ENCODE measurements around the gene LRPPRC.
"Not testable (repeated sequence)": the region's sequence is repeated elsewhere in the genome, so short reads cannot be mapped to it uniquely, and the experiment has no call there.

Gene LRPPRC

DNA sequence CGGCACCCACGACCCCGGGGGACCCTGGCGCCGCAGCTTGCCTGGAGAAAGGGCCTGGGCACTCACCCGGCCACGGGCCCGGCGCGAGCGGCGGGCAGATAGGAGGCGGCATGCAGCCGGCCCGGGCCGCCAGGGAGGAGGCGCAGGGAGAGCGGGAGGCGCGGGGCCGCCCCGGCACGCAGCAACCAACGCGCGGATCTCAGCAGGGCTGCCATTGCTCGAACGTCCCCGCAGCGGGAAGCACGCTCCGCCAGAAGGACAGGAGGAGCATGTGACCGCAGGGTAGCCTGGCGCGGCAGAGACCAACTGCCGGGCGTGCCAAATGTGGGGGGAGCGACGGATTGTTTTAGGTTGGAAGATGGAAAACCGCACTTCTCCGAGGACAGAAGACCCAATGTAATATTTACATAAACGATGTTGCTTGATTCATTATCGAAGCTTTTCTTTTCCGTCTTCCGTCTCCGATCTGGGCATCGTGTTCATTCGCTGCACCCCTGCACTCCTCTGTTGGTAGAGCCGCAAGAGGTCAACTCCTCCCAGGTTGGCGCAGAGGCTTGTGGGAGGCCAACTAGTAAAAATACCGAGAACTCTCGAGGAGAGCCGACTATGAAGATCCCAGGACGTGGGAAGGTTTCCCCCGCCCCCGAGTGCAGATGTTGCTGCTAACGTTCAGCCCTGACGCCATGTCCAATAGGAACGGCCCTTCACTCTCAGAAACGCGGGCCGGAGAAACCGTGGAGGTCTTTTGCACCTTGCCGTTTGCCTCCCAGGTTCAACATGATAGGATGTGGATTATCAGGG lies at the start of gene LRPPRC:
Gene LRPPRC, minus strand, starts transcription at position 257 of the 801 bp plus-strand sequence. Its CDS starts 42 bp downstream, at position 215.
- DNase-seq (ENCODE audit: low read depth), result peak; percentile 90

DNA sequence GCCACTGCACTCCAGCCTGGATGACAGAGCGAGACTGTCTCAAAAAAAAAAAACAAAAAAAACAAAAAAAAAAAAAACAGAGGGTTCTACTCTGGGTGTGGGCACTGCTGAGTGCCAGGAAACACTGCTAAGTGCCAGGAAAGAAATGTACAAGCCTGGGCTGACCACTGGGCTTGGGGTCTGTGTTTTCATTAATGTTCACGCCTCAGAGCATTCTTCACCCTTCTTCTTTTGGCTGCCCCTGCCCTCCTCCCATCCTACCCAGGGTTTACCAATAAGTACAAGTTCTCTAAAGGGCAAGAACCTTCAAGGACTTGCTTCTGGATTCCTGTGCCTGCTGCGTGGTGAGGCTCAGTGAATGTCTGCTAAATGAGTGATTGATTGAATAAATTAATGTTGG lies 49.3 kb upstream of the LRPPRC start:
- no peak for DNase-seq (ENCODE audit: low read depth)

DNA sequence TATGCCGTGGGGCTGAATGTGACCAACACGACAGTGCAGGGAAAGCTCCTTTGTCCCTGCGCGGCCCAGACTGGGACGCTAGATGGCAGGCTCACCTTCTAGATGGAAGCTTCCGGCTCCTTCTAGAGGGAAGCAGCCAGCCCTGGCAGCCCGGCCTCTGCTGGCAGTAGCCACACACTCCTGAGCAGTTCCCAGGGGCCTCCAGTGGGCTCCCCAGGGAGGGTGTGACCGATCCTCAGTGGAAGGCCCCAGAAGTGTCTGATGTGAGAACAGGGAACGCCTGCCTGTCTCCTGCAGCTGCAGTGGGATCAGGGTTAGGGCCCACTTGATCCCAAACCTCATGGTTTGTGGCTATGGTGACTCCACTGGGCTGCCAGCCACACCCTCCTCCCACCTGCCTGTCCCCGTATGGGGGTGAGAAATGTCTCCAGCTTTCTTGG lies 48.5 kb upstream of the LRPPRC start:
- DNase-seq (ENCODE audit: low read depth), result peak; percentile 35

DNA sequence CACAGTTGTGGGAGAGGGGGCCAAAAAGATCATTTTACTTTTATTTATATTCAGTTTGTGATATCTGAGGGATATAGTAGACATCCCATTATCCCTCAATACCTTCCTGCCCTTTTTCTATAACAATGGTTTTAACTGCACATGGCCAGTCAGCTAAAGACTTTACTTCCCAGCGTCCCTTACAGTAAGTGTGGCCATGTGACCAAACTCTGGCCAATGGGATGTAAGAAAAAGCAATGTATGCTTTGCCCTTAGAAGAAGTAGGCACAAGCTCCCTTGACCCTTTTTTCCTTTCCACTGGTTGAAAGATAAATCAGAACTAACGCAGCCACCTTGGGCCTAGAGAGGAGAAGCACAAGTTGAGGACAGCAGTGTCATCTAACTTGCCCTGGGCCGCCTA lies 44.6 kb upstream of the LRPPRC start:
- no peak for DNase-seq (ENCODE audit: low read depth)

DNA sequence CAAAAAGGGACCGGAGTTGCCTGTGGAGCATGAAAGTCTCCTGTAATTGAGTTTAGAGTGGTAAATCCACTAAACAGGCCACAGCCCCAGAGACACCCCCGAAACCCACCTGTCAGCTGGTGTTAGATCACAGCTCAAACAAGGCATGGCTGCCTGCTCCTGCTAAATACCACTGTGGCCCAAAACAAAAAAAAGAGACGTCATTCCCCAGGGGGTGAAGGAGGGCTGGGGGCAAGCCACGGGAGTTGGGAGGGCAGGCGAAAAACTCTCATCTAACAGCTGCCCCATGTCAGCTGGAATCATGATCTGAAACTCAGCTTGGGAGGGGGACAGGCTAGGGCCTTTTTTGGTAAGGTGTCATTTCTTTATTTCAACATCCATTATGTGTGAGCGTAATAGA lies 42.5 kb upstream of the LRPPRC start:
- DNase-seq (ENCODE audit: low read depth), result no peak

DNA sequence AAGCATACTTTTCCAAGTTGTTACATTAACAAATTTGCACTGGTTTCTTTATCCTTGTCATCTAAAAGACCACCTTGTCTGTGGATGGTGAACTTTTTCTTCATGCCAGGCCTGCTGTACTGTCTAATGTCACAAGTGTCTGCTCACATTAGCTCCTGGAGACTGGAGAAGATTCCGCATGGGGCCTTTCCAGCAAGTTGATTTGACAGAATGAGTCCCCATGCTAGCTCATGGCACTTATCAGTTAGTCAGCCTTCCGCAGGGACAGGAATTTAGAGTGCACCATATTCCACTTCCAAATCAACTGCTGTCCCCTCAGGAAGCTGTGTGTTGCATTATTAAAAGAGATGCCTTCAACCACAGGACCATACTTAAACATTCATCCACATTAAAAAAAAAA lies 41.4 kb upstream of the LRPPRC start:
- no peak for DNase-seq (ENCODE audit: low read depth)

DNA sequence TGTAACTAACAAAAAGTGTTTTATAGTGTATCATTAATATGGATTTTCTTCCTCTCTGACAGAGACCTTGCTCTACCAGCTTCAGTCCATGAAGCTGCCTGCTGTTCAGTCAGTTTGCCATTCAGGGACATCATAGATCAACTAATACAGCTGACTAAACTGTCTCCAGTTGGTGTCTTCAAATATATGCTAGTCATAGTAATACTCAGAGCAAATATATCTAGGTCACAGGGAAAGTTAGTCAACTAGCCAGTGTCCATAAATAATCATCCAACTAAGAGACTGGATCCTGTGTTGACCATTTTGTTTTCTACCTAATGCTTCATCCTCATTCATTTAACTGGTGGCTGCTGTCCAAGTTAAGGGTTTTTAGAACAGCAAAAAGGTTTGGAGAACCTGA lies 38.2 kb upstream of the LRPPRC start:
- DNase-seq (ENCODE audit: low read depth), result no peak

DNA sequence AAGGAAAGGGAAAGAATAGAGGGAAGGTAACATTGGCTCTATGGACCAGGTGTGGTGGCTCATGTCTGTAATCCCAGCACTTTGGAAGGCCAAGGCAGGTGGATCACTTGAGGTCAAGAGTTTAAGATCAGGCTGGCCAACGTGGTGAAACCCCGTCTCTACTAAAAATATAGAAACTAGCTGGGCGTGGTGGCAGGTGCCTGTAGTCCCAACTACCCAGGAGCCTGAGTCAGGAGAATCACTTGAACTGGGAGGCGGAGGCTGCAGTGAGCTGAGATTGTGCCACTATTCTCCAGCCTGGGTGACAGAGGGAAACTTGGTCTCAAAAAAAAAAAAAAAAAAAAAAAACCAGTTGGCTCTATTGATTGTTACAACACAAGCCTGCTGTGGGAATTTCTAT lies 31.3 kb upstream of the LRPPRC start:
- DNase-seq (ENCODE audit: low read depth), result not testable (repeated sequence)

DNA sequence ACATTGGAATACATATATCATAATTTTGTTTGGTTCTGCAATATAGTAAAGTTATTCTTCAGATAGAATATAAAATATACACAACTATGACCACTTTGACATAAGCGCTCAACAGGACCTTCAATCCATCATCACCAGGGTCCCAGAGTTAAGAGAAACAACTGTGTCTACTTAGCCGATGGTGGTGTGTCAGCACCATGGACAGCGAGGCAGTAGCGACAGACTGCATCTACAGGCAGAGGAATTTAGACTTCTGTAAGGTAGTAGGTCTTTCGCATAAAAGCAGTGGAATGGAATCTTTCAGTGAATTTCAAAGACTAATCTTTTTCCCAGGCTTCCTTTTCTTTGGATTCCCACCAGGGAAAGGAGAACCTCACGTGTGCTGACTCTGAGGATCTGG lies 20.5 kb upstream of the LRPPRC start:
- no peak for DNase-seq (ENCODE audit: low read depth)

DNA sequence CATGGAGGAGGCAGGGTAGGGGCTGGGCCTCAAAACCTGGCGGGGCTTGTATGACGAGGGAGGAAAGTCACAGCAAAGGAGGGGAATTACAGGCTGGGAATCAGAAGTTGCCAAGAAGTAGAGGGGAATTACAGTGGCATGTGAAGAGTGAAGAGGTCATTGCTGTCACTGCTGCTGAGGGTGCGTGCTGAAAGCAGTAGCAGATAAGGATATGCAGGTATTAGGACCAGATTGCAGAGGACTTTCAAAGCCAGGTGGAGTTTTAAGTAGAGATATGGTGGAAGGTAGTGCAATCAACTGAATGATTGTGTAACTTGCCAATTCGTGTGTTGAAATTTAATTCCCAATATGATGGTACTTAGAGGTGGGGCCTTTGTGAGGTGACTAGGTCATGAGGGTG lies 19.4 kb upstream of the LRPPRC start:
- DNase-seq (ENCODE audit: low read depth), result no peak

DNA sequence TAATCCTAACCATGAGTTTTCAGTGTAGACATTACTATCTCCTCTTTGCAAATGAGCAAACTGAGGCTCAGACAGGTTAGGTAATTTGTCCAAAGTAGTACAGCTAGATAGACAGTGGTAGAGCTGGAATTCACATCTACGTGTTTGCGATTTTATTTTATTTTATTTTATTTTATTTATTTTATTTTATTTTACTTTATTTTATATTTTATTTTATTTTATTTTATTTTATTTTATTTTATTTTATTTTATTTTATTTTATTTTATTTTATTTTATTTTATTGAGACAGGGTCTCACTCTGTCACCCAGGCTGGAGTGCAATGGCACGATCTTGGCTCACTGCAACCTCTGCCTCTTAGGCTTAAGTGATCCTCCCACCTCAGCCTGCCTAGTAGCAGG lies 17.4 kb upstream of the LRPPRC start:
- not testable (repeated sequence) for DNase-seq (ENCODE audit: low read depth)

DNA sequence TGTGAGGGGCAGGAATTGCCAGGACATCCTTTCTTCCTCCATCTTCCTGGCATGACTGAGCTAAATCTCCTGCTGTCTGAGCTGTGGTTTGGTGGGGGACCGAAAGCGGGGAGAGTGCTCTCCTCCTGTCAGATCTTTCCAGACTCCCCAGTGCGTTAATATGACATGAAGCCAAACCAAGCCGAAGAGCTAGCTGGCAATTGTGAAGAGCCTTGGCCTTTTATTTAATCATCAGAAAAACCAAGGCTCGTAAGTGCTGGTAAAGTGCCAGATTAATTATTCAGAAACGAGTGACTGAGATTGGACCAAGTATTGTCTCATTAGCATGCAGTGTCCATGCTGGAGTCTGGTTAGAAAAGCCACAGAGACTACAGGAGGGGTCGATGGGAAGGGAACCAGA lies 14.5 kb upstream of the LRPPRC start:
- DNase-seq (ENCODE audit: low read depth), result no peak

DNA sequence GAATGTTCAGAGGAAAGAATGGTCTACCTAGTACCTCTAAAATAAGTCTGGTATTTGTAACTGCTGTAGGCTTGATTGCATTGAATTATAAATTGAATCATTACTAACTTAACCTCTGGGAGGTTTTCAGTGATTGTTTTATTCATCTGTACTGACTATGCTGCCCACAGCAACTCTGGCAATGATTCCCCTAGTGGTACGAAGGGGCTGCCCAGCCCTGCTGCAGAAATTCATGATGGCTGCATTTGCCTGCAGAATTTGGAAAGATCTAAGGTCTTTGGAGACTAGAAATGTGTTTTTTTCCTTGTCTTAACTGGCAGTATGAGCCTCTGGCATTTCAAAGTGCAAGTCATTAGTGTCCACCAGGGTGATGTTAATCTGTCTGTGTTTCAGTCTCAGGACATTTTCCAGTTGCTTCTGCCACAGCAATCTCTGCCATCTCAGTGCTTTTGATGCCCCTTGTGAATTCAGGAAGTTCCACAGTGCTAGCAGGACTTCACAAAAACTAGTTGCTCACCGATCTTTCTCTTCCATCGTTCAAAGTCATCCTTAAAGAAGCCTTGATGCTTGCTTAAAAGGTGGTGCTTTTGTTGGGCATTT lies 13.4 kb upstream of the LRPPRC start:
- DNase-seq (ENCODE audit: low read depth), result no peak

DNA sequence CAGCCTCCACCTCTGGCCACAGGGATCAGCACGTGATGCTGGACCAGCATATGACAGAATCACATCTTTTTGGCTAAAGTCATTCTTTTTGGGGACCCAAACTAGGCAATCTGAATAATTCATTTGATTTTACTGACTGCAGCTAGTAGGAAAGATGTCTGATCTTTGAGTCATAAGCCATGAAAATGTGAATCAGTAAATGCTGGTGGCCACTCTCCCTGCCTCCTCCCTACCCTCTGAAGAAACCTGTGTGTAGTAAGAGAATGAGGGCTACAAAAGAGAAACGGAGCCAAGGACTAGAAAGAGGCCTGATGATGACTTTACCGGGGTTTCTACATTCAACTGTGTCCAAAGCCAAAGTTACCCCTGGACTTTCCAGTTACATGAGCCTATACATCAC lies 10.1 kb upstream of the LRPPRC start:
- no peak for DNase-seq (ENCODE audit: low read depth)

DNA sequence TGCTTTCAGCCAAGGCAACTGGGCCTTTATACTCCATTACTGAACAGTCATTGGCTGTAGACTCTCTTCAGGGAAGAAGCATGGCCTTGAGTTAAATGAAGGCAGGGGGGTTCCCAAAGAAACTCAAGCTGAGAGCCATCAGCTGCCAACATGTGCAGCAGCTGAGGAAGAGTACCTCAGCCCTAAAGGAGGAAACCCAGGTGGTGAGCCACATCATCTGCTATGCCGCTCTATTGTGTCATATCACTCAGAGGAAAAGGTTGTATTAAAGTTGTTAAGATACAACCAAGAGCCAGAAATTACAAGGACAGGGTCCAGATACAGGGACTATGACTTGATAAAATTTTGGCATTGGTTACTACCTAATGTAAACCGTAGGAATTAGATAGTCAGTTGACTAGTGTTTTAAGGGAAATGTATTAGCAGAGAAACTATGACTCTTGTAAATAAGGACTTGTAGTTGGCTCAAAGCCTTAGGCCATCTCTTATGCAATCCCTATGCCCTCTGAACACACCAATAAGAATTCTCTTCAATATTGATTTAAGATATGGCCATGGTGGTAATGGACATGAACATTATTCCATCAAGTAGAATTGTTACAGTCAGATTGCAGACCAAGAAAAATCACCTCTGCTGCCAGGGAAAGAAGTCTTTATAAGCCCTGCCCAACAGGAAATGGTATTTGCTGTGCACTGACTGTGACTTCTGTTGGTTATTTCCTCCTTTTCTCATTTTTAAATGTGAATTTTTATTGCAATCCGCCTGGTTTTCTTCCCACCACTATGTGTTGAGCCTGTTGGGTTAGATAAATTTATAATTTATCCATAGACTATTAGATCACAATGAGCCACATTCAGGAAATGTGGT lies 9.2 kb upstream of the LRPPRC start:
- DNase-seq (ENCODE audit: low read depth), result no peak

DNA sequence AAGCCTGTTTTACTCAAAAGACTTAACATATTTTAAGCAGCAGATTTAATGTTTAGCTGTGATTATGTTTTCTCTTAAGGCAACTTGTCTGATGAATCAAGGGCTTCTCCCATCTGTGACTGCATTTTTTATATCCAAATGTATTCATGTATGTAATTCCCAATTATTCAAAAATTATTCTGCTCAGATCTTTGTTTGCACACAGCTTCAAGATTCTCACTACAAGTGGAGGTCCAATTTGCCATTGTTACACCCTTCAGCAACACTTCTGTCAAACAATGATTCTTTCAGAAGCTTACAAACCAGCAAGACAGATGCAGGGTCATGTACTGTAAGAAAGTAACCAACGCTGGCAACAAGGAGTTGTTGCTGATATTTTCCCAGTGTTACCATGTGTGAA lies 5.9 kb upstream of the LRPPRC start:
- DNase-seq (ENCODE audit: low read depth), result no peak

DNA sequence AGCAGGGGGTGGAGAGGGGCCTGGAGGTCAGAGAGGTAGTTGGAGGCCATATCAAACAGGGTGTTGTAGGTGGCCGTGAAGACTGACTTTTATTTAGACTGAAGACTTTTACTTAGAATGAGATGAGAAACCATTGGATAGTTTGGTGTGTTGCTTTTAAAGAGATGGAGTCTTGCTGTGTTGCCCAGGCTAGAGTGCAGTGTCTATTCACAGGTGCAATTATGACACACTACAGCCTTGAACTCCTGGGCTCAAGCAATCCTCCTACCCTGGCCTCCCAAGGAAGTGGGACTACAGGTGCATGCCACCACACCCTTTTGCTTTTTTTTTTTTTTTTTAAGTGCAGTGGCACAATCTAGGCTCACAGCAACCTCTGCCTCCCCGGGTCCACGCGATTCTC lies 2.5 kb upstream of the LRPPRC start:
- DNase-seq (ENCODE audit: low read depth), result no peak

DNA sequence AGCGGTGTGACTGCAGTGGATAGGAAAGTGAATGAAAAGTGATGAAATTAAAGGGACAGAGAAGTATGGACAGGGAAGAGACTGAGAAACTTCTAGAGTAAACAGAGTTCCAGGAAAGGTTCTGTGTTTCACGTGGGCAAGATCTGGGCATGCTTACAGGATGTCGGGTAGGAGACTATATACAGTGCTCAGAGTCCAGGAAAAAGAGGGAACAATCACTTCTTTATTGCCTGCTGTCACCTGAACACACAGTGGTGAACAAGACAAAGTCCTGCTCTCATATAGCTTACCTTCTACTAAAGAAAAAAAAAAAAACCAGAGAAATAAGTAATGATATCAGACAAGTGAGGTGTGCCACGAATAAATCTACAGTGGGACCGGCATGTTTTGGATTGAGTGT lies 2.4 kb downstream of the LRPPRC start:
- no peak for DNase-seq (ENCODE audit: low read depth)

DNA sequence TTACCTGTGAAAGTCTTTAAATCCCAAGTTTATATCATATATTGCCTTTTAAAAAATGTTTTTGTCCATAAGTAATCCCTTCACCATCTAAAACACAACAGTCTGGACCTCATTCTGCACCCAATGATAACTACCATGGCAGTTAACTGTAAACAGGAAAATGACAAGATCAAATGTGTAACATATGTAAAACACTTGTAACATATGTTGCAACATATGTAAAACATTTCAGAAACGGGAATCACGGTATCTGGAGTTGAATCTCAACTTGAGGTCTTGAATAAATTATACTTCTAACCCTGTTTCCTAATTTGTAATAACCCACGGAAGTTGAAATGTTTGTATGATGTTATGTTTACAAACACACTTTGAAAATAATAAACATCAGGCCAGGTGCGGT lies 6.2 kb downstream of the LRPPRC start:
- DNase-seq (ENCODE audit: low read depth), result no peak

DNA sequence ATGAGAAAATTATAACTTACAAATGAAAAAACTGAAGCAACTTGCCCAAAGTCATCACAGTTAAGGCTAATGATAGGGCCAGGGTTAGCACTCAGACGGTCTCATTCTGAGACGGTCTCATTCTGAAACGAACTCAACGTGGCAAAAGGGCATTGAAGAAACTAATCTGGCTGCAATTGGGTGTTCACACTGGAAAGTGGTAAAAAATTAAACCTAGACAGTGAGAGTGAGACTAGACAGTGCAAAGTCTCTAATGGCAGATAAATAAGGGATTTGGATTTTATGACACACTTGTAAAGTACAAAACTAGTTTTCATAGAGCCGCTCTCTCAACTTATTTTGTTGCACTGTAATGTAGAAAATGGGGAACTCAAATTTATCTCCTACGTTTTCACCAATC lies 9.2 kb downstream of the LRPPRC start:
- DNase-seq (ENCODE audit: low read depth), result no peak

DNA sequence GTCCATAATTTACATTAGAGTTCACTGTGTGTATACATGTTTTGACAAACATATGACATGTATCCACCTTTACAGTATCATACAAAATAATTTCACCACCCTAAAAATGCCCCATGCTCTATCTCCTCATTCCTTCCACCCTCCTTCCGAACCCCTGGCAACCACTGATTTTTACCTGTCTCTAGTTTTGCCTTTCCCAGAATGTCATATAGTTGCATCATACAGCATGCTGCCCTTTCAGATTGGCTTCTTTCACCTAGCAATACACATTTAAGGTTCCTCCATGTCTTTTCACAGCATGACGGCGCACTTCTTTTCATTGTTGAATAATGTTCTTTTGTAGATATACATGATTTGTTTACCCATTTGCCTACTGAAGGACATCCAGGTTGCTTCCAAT lies 10.4 kb downstream of the LRPPRC start:
- no peak for DNase-seq (ENCODE audit: low read depth)

DNA sequence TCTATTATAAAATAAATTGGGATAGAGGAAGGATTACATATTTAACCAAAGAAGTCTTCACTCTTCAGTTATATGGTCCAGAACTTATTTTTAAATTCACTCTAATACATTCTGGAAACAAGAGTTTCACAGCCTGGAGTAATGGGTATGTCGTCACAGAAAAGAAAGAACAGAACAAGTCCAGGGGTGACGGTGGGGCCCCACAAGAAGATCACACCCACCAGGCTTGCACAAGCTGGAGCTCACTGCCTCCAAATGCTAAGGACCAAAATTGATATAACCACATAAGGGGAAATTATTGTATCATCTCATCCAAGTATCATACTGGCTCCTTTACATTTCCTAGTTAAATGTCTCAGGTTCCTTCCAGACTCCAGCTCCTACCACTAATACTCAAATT lies 11.3 kb downstream of the LRPPRC start:
- DNase-seq (ENCODE audit: low read depth), result no peak

DNA sequence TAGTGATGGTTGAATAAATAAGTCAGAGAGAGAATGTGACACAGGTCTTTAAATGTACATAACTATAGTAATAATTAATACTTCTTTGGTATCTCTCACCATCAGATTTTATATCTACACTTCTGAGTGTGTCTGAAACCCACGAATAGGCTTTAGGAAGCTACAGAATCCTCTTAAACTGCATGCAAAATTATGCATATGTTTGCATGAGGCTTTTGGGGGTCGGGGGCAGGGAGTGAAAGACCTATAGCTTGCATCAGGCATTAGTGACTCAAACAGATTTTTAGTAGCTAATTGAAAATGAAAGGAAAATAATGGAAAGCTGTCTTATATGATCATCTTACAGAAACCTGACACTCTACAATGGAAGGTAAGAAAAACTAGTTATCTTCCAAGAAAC lies 14.9 kb downstream of the LRPPRC start:
- DNase-seq (ENCODE audit: low read depth), result no peak

All from HS-5 (cell line).